SK-N-SH treated with all-trans-retinoic acid at 6 μM for 48 hours (cell line): ENCODE results near the gene RAB2B.

Source experiments
- ATAC-seq: fragments of 200-7000 bp; cut with Tn5 transposase; 3 replicates; pipeline ENCODE4 v1.9.1; 2020; ENCODE audit warnings: mild to moderate bottlenecking, moderate library complexity
- ARNTL ChIP-seq: fragments of 450-650 bp; formaldehyde crosslinking; IDR thresholded peaks from 2 replicates; pipeline ENCODE4 v1.5.0; 2020; ENCODE audit warnings: low read depth, mild to moderate bottlenecking, moderate library complexity, borderline replicate concordance
- CREB5 ChIP-seq: fragments of 250-450 bp; sonication (Bioruptor Pico); IDR thresholded peaks from 2 replicates; pipeline ENCODE4 v1.5.1; 2020; ENCODE audit warnings: low read depth, mild to moderate bottlenecking, moderate library complexity
- CSDC2 ChIP-seq: fragments of 250-450 bp; sonication (Bioruptor Pico); IDR thresholded peaks from 2 replicates; pipeline ENCODE4 v1.5.0; 2020; ENCODE audit warnings: mild to moderate bottlenecking, moderate library complexity
- CSRNP3 ChIP-seq: fragments of 250-450 bp; sonication (Bioruptor Pico); IDR thresholded peaks from 2 replicates; pipeline ENCODE4 v1.5.1; 2021; ENCODE audit warnings: mild to moderate bottlenecking, moderate library complexity
- ESRRG ChIP-seq: fragments of 250-450 bp; sonication (Bioruptor Pico); IDR thresholded peaks from 2 replicates; pipeline ENCODE4 v1.6.1; 2021; ENCODE audit warnings: mild to moderate bottlenecking
- GLIS3 ChIP-seq: fragments of 250-450 bp; sonication (Bioruptor Pico); IDR thresholded peaks from 2 replicates; pipeline ENCODE4 v1.5.0; 2020; ENCODE audit warnings: mild to moderate bottlenecking, moderate library complexity
- ISL1 ChIP-seq: fragments of 250-450 bp; sonication (Bioruptor Pico); IDR thresholded peaks from 2 replicates; pipeline ENCODE4 v2.1.2; 2022; ENCODE audit warnings: mild to moderate bottlenecking, moderate library complexity
- PATZ1 ChIP-seq: fragments of 250-450 bp; sonication (Bioruptor Pico); IDR thresholded peaks from 2 replicates; pipeline ENCODE4 v1.8.0; 2020; ENCODE audit warnings: mild to moderate bottlenecking, moderate library complexity, borderline replicate concordance
- PPARA ChIP-seq: fragments of 250-450 bp; sonication (Bioruptor Pico); IDR thresholded peaks from 2 replicates; pipeline ENCODE4 v1.5.0; 2020; ENCODE audit warnings: mild to moderate bottlenecking, borderline replicate concordance
- TCF4 ChIP-seq: fragments of 250-450 bp; sonication (Bioruptor Pico); IDR thresholded peaks from 2 replicates; pipeline ENCODE4 v1.8.0; 2021; ENCODE audit warnings: mild to moderate bottlenecking, moderate library complexity, borderline replicate concordance
- TOX ChIP-seq: fragments of 250-450 bp; sonication (Bioruptor Pico); IDR thresholded peaks from 2 replicates; pipeline ENCODE4 v1.8.0; 2021; ENCODE audit warnings: mild to moderate bottlenecking, moderate library complexity, borderline replicate concordance
- TSHZ2 ChIP-seq: fragments of 250-450 bp; sonication (Bioruptor Pico); IDR thresholded peaks from 2 replicates; pipeline ENCODE4 v1.5.0; 2020; ENCODE audit warnings: mild to moderate bottlenecking, moderate library complexity
- ZFP3 ChIP-seq: fragments of 250-450 bp; sonication (Bioruptor Pico); IDR thresholded peaks from 2 replicates; pipeline ENCODE4 v1.5.0; 2020; ENCODE audit warnings: mild to moderate bottlenecking, moderate library complexity
- ZFP30 ChIP-seq: fragments of 450-650 bp; formaldehyde crosslinking; IDR thresholded peaks from 2 replicates; pipeline ENCODE4 v1.5.0; 2022; ENCODE audit warnings: mild to moderate bottlenecking, moderate library complexity
- ZNF565 ChIP-seq: fragments of 450-650 bp; formaldehyde crosslinking; conservative IDR thresholded peaks from 2 replicates; pipeline ENCODE4 v1.5.0; 2020; ENCODE audit warnings: low read depth, mild to moderate bottlenecking, moderate library complexity
- ZNF70 ChIP-seq: fragments of 450-650 bp; formaldehyde crosslinking; IDR thresholded peaks from 2 replicates; pipeline ENCODE4 v1.5.0; 2020; ENCODE audit warnings: mild to moderate bottlenecking, moderate library complexity

The RAB2B gene

GRCh38 chr14:21476925-21477681, at the start of gene RAB2B, which contains the start of gene TOX4:
Gene RAB2B, minus strand, starts transcription at chr14:21476959. Its CDS starts 87 bp downstream, at chr14:21476872.
Gene TOX4, plus strand, starts transcription at chr14:21477195. Its CDS starts 84 bp downstream, at chr14:21477279.
- TF ChIP-seq ZNF565 (CRISPR knock-in tag) (no peak), ARNTL (CRISPR knock-in tag) (no peak), TOX (no peak), GLIS3 (CRISPR knock-in tag) (0 out of 2 replicates have a peak, but pooled peaks have one; percentile 33), CSDC2 (CRISPR knock-in tag) (no peak), ZFP3 (CRISPR knock-in tag) (no peak), TCF4 (CRISPR knock-in tag) (no peak)

GRCh38 chr14:21525962-21526671, 49.4 kb upstream of the RAB2B start, which contains the start of gene SALL2:
Gene SALL2, minus strand, starts transcription at chr14:21526346. Its CDS starts 219 bp downstream, at chr14:21526127.
- TF ChIP-seq ESRRG (CRISPR knock-in tag) (no peak), ISL1 (no peak), ZFP30 (CRISPR knock-in tag) (no peak), PATZ1 (CRISPR knock-in tag) (no peak), ZNF70 (CRISPR knock-in tag) (no peak), ARNTL (CRISPR knock-in tag) (no peak), ZNF565 (CRISPR knock-in tag) (no peak), CSRNP3 (CRISPR knock-in tag) (no peak)
- ATAC-seq, result peak; percentile 95

More at GRCh38 chr14:21476925-21477681, at the start of gene RAB2B, which contains the start of gene TOX4:
- ATAC-seq, result peak; percentile 99

- peak; percentile 57 for ATAC-seq
- TF ChIP-seq CREB5 (CRISPR knock-in tag) (no peak), PPARA (CRISPR knock-in tag) (no peak), ZFP3 (CRISPR knock-in tag) (no peak), TSHZ2 (CRISPR knock-in tag) (no peak), PATZ1 (CRISPR knock-in tag) (no peak)
Observed at GRCh38 chr14:21525571-21525961, 48.8 kb upstream of the RAB2B start.
